Cortex of kidney (tissue), 1 donor: Measurements from ENCODE around the gene LDLRAP1.

Source experiments
- DNase-seq: peaks from one replicate; lab custom pipeline; 2025; lab: John Stamatoyannopoulos, UW

LDLRAP1 gene

DNA sequence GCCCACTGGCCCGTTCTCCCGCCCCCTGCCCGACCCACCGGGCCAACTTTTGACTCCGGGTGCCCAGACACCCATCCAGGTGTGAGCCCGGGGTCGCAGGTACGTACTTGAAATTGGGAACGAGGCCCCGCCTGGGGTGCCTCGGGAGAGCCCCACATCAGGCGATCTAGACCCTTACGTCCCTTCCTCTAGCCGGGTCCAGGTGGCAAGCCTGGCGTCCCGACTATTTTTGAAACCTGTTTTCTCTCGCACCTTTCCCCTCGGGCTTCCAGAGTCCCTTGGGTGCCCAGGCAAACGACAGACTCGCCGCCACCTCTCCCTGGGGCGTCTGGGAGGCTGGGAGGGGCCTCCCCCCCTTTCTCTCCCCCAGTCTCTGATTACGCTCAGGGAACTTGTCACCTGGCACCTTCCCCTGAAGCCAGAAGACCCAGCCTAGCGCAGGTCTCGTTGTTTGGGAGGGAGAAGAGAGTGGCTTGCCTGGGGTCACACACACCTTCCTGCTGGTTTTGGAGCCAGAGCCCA, 898 bp downstream of the LDLRAP1 start:
- no peak for DNase-seq

DNA sequence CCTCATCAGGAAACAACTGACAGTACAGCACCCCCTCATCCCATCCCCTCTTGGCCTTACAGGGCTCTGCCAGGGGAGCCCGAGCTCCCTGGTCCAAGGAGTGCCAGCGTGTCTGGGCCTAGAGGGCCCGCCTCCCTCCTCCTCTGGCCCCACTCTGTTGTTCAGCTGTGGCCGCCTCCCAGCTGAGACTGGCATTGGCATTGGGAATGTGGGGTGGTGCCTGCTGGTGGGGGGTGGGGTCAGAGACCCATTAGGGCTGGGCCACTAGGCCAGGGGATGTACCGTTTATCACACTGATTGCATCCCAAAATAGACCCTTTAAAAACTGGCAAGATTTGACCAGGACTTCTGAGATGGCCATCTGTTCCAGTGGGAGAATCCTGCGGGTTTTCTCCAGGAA, 1.4 kb downstream of the LDLRAP1 start:
- DNase-seq, result no peak

- no peak for DNase-seq
Measured at GRCh38 chr1:25545767-25546166, 2.4 kb downstream of the LDLRAP1 start.

DNA sequence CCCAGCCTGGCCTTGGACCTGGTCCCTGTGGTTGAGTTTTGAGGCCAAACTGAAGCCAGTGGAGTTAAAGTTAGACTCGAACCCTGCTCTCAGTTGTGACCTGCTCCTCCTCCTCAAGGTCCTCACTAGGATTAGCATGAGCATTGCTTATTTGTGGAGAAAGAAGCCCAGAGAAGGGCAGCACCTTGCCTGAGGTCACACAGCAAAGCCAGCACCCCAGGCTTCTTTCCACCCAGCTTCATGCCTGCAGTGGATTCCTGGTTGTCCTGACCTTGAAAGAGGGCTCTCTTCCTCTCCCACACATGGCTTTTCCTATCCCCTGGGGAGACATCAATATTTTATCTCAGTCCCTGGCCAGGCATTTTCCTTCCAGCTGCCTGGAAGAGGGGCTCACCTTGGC, 2.8 kb downstream of the LDLRAP1 start:
- DNase-seq, result no peak

GRCh38 chr1:25548601-25549000, 5.2 kb downstream of the LDLRAP1 start:
- no peak for DNase-seq

DNA sequence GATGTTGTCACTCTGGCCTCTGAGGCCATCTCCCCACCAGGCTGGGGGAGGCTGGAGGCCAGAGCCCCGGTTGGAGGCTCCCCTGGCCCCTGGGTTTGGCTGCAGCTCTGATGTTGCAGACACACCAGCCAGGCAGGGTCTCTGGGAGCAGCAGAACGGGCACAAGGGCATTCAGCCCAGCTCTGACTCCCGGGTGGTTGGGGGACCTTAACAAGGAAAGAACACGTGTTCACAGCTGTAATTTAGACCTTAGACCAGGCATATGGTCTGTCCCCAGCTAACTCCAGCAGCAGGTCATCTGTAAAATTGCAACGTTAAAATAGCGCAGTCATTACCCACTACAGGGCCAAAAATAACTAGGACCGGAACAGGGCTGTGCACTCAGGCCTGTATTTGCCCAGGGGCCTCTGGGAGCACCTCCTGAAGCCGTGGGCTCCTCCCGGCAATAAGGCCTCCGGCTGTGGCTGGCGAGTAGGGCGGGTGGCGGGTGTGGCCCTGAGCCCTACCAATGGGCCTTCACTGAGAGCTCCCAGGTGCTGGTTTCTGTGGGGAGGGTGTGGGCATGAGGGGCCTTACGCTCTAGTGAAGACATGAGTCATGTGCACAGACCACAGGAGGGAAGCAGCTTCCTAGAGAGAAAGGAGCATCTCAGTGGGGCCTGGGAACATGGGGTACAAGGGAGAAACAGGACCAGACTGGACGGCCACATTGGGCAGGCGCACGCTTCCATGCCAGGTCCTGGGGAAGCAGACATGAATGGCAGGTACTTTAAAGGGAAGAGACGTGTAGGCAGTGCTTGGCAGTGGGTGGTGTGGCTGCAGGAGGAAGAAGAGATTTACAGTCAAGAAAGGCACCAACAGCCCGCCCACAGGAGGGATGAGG, 6.1 kb downstream of the LDLRAP1 start:
- DNase-seq, result no peak

DNA sequence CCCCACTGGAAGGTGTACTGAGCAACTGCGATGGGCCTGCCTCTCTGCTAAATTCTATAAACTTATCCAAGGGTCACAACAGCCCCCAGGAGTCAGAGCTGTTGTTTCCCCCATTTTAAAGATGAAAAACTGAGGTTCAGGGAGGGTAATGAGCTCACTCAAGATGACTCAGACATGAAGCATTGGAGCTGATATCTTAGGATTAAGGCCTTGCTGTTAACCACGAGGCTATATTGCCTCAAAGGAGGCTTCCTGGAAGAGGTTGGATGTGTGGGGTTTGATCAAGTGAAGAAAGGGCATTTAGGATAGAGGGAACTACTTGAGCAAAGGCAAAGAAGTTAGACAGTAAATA, 6.7 kb downstream of the LDLRAP1 start:
- DNase-seq, result no peak

DNA sequence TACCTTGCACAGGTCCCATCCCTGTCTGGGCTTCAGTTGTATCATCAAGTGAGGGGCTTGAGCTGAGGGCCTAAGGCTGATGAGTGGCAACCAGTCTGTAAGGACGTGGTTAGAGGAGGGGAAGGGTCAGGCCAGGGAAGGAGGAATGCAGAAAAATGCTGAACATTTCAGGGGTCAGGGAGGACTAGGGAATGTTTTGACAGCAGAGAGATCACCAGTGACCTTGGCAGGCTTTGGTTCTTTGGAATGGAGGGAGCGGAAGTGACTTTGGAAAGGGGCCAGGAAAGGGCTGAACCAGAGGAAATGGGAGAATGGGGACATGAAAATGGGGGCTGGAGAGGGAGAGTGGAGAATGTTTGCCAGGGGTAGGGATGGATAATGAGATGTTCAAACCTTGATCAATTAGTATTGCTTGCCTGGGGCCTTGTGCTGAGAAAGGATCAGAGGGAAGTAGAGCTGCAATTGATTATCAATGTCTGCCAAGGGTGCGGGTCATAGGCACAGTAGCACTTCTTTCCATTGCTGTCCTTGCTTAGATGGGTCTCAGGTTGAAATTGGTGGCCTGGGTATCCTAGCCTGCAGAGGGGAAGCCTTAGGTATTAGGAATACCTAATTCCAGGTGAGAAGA, 7.4 kb downstream of the LDLRAP1 start:
- DNase-seq, result no peak

- no peak for DNase-seq
Measured at GRCh38 chr1:25553749-25554429, 10.5 kb downstream of the LDLRAP1 start.

- no peak for DNase-seq
Measured at GRCh38 chr1:25554430-25554780, 11.0 kb downstream of the LDLRAP1 start.

- DNase-seq, result no peak
Measured at GRCh38 chr1:25554886-25555752, 11.7 kb downstream of the LDLRAP1 start.

DNA sequence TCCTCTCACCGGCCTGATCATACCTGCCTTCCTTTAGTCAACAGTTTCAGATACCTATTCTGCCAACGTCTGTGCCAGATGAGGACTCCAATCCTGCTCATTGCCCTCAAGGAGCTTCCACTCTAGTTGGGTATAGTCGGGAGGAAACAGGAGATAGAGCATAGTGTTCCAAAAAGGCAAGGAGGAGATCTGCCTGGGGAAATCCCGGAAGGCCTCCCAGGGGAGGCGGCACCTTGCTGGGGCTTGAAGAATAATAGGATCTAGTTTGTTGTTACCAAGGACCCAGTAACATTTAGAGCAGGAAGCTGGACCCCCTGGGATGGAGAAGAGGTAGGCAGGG, 12.3 kb downstream of the LDLRAP1 start:
- DNase-seq, result no peak

DNA sequence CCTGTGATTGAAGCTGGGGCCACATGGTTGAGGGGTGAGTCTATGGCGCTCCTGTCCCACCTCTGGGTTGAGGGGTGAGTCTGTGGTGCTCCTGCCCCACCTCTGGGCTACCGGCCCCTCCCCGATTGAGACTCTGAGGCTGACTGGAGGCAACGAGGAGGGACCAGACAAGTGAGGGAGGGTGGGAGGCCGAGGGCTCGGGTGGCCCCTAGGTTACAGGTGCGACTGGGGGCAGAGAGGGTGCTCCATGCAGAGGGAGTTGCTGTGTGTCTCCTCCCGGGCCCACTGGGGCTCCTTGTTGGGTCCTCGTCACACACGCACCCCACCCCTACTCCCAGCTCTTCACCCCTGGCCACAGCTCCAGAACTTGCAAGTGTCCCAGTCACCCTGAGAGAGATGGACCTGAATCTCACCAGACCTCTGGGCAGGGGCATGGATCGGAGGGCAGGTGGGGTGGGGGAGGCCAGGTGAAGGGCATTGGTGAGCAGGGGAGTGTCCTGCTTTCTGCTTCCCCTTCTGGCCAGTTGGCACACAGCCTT, 12.8 kb downstream of the LDLRAP1 start:
- no peak for DNase-seq

DNA sequence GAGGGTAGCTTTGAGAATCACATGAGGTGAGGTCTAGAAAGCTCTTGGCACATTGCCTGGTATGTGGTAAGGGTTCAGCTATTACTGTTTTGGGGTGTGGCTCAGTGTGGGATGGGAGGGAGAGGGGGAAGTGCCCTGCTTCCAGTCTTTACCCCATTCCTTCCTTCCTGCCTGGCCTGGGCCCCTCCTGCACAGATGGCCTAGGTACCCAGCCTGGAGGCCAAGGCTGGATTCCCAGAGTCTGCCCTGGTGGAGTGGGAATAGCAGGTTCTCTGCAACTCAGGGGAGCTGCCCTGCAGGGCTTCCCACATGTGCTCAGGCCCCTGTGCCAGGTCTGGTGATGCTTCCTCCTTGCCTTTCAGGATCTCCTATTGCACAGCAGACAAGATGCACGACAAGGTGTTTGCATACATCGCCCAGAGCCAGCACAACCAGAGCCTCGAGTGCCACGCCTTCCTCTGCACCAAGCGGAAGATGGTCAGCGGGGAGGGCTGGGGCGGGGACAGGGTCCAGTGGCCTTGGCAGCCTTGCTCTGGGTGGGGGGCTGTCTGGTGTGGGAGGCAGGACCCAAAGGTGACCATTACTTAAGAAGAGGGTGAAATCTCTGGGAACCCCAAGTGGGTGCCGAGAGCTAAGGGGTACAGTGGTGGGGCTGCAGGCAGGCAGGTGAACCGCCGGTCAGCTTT, 13.5 kb downstream of the LDLRAP1 start:
- DNase-seq, result no peak

DNA sequence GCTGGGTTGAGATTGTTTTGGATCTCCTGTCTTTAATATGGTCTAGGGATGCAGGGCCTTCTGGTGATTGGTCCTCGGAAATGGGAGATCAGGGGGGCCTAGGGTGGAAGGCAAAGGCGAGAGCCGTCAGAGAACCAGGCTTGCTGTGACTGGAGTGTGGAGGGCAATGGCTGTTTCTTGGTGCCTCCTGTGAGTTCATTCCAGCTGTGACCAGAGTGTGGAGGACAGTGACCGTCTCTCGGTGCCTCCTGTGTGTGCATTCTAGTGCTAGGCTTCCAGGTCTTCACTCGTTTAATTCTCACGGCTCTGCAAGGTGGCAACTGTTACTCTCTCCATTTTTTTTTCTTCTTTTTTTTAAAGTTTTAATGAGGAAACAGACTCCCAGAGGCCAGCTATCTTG, 14.1 kb downstream of the LDLRAP1 start:
- no peak for DNase-seq

- no peak for DNase-seq
Measured at GRCh38 chr1:25559031-25559430, 15.6 kb downstream of the LDLRAP1 start.

- DNase-seq, result no peak
Measured at GRCh38 chr1:25560001-25560400, 16.6 kb downstream of the LDLRAP1 start.

DNA sequence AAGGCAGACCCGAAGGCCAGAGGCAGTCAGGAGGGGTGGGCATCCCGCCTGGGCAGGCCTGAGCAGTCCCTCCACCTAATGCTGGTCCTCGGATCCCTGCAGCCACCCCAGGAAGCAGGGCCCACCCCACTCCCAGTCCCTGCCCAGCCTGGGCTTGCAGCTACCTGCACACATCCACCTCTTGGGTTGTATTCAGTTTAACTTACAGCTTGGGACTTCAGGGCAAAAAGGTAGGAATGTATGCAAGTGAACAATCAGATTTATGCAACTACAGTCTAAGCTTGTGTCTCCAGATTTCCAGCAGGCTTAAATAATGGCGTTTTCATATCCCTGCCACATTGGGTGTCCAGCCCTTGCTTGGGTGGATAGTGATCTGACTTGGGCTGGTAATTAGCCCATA, 17.4 kb downstream of the LDLRAP1 start:
- no peak for DNase-seq

- DNase-seq, result no peak
Measured at GRCh38 chr1:25561421-25562100, 18.2 kb downstream of the LDLRAP1 start.

DNA sequence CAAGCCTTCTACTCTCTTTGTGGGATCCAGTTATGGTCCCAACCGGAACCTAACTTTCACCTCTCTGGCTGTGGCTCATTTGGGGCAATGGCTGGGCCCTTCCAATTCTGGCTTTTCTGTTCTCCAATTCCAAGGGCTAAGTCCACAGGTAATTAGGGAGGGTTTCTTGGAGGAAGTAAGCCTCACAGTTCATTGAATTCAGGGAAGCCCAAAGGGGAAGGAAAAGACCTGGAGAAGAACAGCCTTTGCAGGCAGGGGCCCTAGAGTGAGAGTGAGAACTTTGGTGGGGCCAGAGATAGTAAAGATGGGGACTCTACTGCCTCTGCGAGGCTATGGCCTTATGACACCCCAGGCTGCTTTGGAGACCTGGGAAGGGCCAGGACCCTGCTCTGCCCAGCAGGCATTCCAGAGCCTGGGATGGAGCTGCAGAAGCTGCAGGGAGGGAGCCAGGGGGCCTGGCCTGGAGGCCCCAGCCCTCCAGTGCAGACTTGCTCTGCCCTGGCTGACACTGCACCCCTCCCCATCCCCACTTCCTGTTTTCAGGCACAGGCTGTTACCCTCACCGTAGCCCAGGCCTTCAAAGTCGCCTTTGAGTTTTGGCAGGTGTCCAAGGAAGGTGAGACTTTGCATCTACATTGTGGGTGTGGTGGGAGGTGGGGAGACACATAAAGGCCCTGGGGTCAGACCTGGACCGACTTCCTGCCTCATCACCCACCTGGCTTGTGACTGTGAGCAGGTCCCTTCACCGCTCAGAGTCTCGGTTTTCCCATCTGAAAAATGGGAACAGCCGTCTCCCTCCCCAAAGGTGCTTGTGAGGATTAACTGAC, 18.9 kb downstream of the LDLRAP1 start:
- no peak for DNase-seq
